HEK293 (cell line): Measurements from ENCODE around the gene GFOD1.

Experiments
- CTCF ChIA-PET: fragments of 350-600 bp; formaldehyde crosslinking; extraction: SDS; loops from one replicate; lab custom pipeline; 2021; ENCODE audit warnings: antibody characterized with exemption; lab: Yijun Ruan, JAX
- POLR2A ChIA-PET: fragments of 300-600 bp; formaldehyde crosslinking; extraction: SDS; loops from one replicate; lab custom pipeline; 2020; ENCODE audit warnings: antibody characterized with exemption, inconsistent platforms; lab: Yijun Ruan, JAX
- H3K27ac ChIP-seq: fragments of 200-500 bp; sonication (Bioruptor generic); 2 replicates; pipeline ENCODE4 v1.5.1; 2014; ENCODE audit warnings: low read depth, low read length, control low read depth, inconsistent platforms; ENCODE audit errors: extremely low read depth
- H3K36me3 ChIP-seq, 2 experiments: fragments of 200-500 bp in 1 of 2; sonication (Bioruptor generic) in 1 of 2; 1 replicate in 1 of 2; 2 replicates in 1 of 2; pipeline ENCODE4 v1.5.1; 2014 to 2017; ENCODE audit warnings: inconsistent platforms in 2 of 2, low read length in 2 of 2; ENCODE audit not compliant: control insufficient read depth in 2 of 2, insufficient read depth in 1 of 2
- H3K4me1 ChIP-seq: fragments of 200-500 bp; sonication (Bioruptor generic); 2 replicates; pipeline ENCODE4 v1.5.1; 2014; ENCODE audit warnings: mild to moderate bottlenecking, low read length, inconsistent platforms; ENCODE audit not compliant: control insufficient read depth, insufficient read depth
- H3K4me3 ChIP-seq: 2 replicates; pipeline ENCODE4 v1.5.1; 2011; ENCODE audit warnings: low read depth, mild to moderate bottlenecking, control low read depth, low read length, moderate library complexity
- H3K9me3 ChIP-seq: fragments of 200-500 bp; sonication (Bioruptor generic); 2 replicates; pipeline ENCODE4 v1.5.1; 2014; ENCODE audit warnings: low read depth, low read length, inconsistent platforms; ENCODE audit not compliant: control insufficient read depth, insufficient read depth
- ATF2 ChIP-seq: fragments of 450-650 bp; formaldehyde crosslinking; IDR thresholded peaks from 2 replicates; pipeline ENCODE4 v1.5.1; 2016; ENCODE audit warnings: missing biosample characterization, missing genetic modification characterization, low read depth
- FEZF1 ChIP-seq: fragments of 450-650 bp; formaldehyde crosslinking; IDR thresholded peaks from 2 replicates; pipeline ENCODE4 v1.5.1; 2016; ENCODE audit warnings: missing biosample characterization, missing genetic modification characterization
- GFI1B ChIP-seq: fragments of 450-650 bp; formaldehyde crosslinking; IDR thresholded peaks from 2 replicates; pipeline ENCODE4 v1.5.1; 2016; ENCODE audit warnings: missing biosample characterization, missing genetic modification characterization
- GLIS2 ChIP-seq: fragments of 450-650 bp; formaldehyde crosslinking; IDR thresholded peaks from 2 replicates; pipeline ENCODE4 v1.5.1; 2016; ENCODE audit warnings: missing biosample characterization, missing genetic modification characterization
- IKZF3 ChIP-seq: fragments of 450-650 bp; IDR thresholded peaks from 2 replicates; pipeline ENCODE4 v1.5.0; 2018; ENCODE audit warnings: missing biosample characterization, mild to moderate bottlenecking, missing genetic modification characterization, moderate library complexity
- OVOL3 ChIP-seq: fragments of 450-650 bp; formaldehyde crosslinking; IDR thresholded peaks from 2 replicates; pipeline ENCODE4 v1.5.1; 2016; ENCODE audit warnings: missing biosample characterization, missing genetic modification characterization
- RBAK ChIP-seq: fragments of 450-650 bp; formaldehyde crosslinking; IDR thresholded peaks from 2 replicates; pipeline ENCODE4 v1.5.1; 2016; ENCODE audit warnings: missing biosample characterization, missing genetic modification characterization
- SALL2 ChIP-seq: fragments of 450-650 bp; formaldehyde crosslinking; IDR thresholded peaks from 2 replicates; pipeline ENCODE4 v1.5.0; 2017; ENCODE audit warnings: missing biosample characterization, mild to moderate bottlenecking, missing genetic modification characterization, borderline replicate concordance
- SCRT2 ChIP-seq: fragments of 450-650 bp; formaldehyde crosslinking; IDR thresholded peaks from 2 replicates; pipeline ENCODE4 v1.5.1; 2016; ENCODE audit warnings: missing biosample characterization, missing genetic modification characterization
- ZNF138 ChIP-seq: fragments of 450-650 bp; formaldehyde crosslinking; IDR thresholded peaks from 2 replicates; pipeline ENCODE4 v1.5.1; 2016; ENCODE audit warnings: missing biosample characterization, missing genetic modification characterization, borderline replicate concordance
- ZNF449 ChIP-seq: fragments of 450-650 bp; formaldehyde crosslinking; IDR thresholded peaks from 2 replicates; pipeline ENCODE4 v1.5.1; 2017; ENCODE audit warnings: missing biosample characterization, mild to moderate bottlenecking, missing genetic modification characterization, moderate library complexity
- ZNF473 ChIP-seq: fragments of 450-650 bp; formaldehyde crosslinking; IDR thresholded peaks from 2 replicates; pipeline ENCODE4 v1.5.1; 2017; ENCODE audit warnings: missing biosample characterization, missing genetic modification characterization
- ZNF571 ChIP-seq: fragments of 450-650 bp; formaldehyde crosslinking; IDR thresholded peaks from 2 replicates; pipeline ENCODE4 v1.5.0; 2017; ENCODE audit warnings: missing biosample characterization, missing genetic modification characterization
- ZNF707 ChIP-seq: fragments of 450-650 bp; formaldehyde crosslinking; IDR thresholded peaks from 2 replicates; pipeline ENCODE4 v1.5.1; 2016; ENCODE audit warnings: missing biosample characterization, missing genetic modification characterization
- ZNF830 ChIP-seq: fragments of 450-650 bp; IDR thresholded peaks from 2 replicates; pipeline ENCODE4 v1.5.0; 2018; ENCODE audit warnings: missing biosample characterization, missing genetic modification characterization, low read depth, mild to moderate bottlenecking, moderate library complexity
- TF ChIP-seq, protein P1 (sequence below): fragments of 450-650 bp; formaldehyde crosslinking; IDR thresholded peaks from 2 replicates; pipeline ENCODE4 v1.5.1; 2016; ENCODE audit warnings: missing biosample characterization, missing genetic modification characterization
- TF ChIP-seq, protein P2 (sequence below): fragments of 450-650 bp; formaldehyde crosslinking; IDR thresholded peaks from 2 replicates; pipeline ENCODE4 v1.5.1; 2016; ENCODE audit warnings: missing biosample characterization, missing genetic modification characterization

GFOD1 gene

DNA sequence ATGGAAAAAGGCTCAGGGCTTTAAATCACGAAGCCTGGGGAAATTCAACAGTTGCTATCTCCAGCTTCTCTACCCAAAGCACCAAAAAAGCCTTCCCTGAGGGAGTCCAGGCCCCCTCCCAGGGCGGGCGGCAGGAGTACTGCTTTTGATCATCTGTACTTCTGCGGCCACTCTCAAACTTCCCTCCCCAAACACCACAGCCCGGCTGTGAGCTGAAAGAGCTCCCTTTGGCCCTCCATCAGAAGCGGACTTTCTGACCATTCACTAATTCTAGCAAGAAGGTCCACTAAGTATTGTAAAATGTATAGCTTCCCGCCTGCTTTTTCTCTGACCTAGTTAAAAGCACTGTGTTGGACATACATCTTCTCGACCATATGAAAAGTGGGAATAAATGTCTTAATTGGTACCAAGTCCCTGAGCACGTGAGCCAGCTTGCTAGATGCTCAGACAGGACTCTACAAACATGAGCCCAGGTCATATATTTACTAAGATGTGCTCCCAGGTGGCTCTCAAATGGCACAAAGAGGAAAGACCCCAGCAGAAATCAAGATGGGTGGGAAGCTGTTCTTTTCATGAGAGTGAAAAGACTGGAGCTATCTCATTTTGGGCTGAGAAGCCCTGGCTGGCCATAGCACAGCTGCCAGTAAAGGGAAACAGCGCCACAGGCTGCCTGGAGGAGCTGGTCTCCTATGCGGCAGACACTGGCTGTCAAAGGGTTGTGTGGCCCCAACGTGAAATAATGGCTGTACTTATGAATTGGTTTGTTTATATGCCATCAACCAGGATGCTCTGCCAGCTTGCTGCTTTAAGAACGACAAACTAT, 58.6 kb downstream of the GFOD1 start:
- Histone ChIP-seq H3K36me3 (no peaks in the 10 kb centered on the region), H3K27ac (no peak overlapping the region), H3K4me3 (no peak overlapping the region), H3K4me1 (peaks cover 2% of the 10 kb centered on the region; the same call in 1 of the 2 replicates), H3K9me3 (no peaks in the 10 kb centered on the region)
- ChIA-PET CTCF (interaction anchor here (0.6 to 1.0 kb wide), 5 partner anchors 14 to 536 kb away, joined by 3 to 4 read pairs (median 3); no protein-coding TSS in a partner anchor), POLR2A (interaction anchor here (0.6 kb wide), 1 partner anchor 51 kb away, joined by 3 read pairs; no protein-coding TSS in a partner anchor)
- no peak for TF ChIP-seq RBAK
- peak; percentile 27; the same call in 1 of the 2 replicates for TF ChIP-seq FEZF1 (tag by site-specific recombination)

DNA sequence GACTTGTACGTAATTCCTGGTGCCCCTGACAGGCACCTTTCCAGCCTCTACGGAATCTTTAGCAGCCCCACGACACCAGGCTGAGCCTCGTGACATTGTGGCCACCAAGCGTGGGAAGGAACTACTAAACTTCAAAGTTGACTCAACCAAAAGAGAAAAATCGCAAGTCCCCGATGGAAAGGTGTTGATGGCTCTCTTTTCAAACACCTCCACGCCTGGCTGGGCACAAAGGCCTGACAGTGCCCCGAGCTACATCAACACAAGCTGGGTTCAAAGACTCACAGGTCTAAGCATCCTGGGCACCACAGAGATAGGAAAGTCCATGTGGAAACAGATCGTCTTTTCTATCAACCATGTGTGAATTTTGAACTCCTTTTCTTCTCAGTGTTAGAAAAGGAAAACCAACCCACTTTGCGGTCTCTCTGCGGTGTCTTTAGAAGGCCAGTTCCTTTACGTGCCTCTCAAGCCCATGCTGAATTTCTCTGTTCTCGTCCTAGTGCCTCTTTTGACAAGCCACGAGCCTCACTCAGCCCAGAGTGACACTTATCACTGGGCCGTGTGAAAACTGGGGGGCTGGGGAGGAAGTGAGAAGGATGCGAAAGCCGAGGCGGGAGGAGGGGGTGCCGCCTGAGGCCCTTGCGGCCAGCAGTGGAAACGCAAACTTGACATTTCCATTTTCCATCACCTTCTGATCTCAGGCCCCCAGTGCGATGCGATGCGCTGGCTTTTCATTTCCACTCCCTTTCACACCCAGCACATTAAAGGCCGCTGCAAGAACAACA, 59.4 kb downstream of the GFOD1 start:
- ChIA-PET CTCF (interaction anchor here (0.7 to 1.0 kb wide), 3 partner anchors 29 to 483 kb away, joined by 3 read pairs; no protein-coding TSS in a partner anchor), POLR2A (no interaction called here)
- Histone ChIP-seq H3K27ac (no peak overlapping the region), H3K4me1 (peaks cover 7% of the 10 kb centered on the region), H3K9me3 (no peaks in the 10 kb centered on the region), H3K4me3 (no peak overlapping the region)
- TF ChIP-seq GLIS2 (tag by site-specific recombination) (no peak), IKZF3 (tag by site-specific recombination) (no peak), ZNF449 (tag by site-specific recombination) (no peak), ATF2 (tag by site-specific recombination) (no peak), ZNF473 (tag by site-specific recombination) (no peak), OVOL3 (no peak), GFI1B (tag by site-specific recombination) (no peak), ZNF571 (tag by site-specific recombination) (no peak), SCRT2 (tag by site-specific recombination) (no peak), ZNF138 (tag by site-specific recombination) (no peak), ZNF707 (no peak), SALL2 (tag by site-specific recombination) (no peak), ZNF830 (tag by site-specific recombination) (no peak)
- TF ChIP-seq, protein P1, sequence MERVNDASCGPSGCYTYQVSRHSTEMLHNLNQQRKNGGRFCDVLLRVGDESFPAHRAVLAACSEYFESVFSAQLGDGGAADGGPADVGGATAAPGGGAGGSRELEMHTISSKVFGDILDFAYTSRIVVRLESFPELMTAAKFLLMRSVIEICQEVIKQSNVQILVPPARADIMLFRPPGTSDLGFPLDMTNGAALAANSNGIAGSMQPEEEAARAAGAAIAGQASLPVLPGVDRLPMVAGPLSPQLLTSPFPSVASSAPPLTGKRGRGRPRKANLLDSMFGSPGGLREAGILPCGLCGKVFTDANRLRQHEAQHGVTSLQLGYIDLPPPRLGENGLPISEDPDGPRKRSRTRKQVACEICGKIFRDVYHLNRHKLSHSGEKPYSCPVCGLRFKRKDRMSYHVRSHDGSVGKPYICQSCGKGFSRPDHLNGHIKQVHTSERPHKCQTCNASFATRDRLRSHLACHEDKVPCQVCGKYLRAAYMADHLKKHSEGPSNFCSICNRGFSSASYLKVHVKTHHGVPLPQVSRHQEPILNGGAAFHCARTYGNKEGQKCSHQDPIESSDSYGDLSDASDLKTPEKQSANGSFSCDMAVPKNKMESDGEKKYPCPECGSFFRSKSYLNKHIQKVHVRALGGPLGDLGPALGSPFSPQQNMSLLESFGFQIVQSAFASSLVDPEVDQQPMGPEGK, result no peak
- TF ChIP-seq, protein P2, sequence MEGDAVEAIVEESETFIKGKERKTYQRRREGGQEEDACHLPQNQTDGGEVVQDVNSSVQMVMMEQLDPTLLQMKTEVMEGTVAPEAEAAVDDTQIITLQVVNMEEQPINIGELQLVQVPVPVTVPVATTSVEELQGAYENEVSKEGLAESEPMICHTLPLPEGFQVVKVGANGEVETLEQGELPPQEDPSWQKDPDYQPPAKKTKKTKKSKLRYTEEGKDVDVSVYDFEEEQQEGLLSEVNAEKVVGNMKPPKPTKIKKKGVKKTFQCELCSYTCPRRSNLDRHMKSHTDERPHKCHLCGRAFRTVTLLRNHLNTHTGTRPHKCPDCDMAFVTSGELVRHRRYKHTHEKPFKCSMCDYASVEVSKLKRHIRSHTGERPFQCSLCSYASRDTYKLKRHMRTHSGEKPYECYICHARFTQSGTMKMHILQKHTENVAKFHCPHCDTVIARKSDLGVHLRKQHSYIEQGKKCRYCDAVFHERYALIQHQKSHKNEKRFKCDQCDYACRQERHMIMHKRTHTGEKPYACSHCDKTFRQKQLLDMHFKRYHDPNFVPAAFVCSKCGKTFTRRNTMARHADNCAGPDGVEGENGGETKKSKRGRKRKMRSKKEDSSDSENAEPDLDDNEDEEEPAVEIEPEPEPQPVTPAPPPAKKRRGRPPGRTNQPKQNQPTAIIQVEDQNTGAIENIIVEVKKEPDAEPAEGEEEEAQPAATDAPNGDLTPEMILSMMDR (tag by site-specific recombination), result no peak
- TF ChIP-seq, all 188 proteins: peak for 0
- no peaks in the 10 kb centered on the region for H3K36me3 ChIP-seq
